Left ventricle myocardium inferior (tissue), 1 donor: ENCODE data around the gene HCK. TPM values are rescaled to one million over a fixed set of nuclear protein-coding genes. Genes with fewer than 3 reads are reported as not detected.

Experiments used
- DNase-seq: peaks from one replicate; pipeline ENCODE4 v3.0.0-alpha.2; 2020
- H3K27ac ChIP-seq: fragments of 200-600 bp; replicated peaks from 2 replicates; pipeline ENCODE4 v1.8.0; 2021
- H3K27me3 ChIP-seq: fragments of 200-600 bp; 2 replicates; pipeline ENCODE4 v1.8.0; 2021; ENCODE audit warnings: low read depth
- H3K36me3 ChIP-seq: fragments of 200-600 bp; 2 replicates; pipeline ENCODE4 v1.8.0; 2021
- H3K4me1 ChIP-seq: fragments of 200-600 bp; 2 replicates; pipeline ENCODE4 v1.8.0; 2021
- H3K4me3 ChIP-seq: fragments of 200-600 bp; 2 replicates; pipeline ENCODE4 v1.8.0; 2021; ENCODE audit warnings: mild to moderate bottlenecking, moderate library complexity
- H3K9me3 ChIP-seq: fragments of 200-600 bp; replicated peaks from 2 replicates; pipeline ENCODE4 v1.8.0; 2021
- intact Hi-C: fragments of 100-400 bp; cut with micrococcal nuclease; formaldehyde crosslinking; loops from one replicate; pipeline ENCODE4 v1.11.0; 2022
- total RNA-seq: library from RNA; stranded (reverse); fragmentation: NEBNext Ultra II Directional; extraction: Animal tissue kit (Norgen Biotek cat#: 25700); gene quantifications from one replicate; pipeline ENCODE4 v1.2.1, GENCODE V29; 2021
- TF ChIP-seq, protein P1 (sequence below): fragments of 200-600 bp; IDR thresholded peaks from 2 replicates; pipeline ENCODE4 v1.8.0; 2021; ENCODE audit warnings: antibody characterized with exemption, mild to moderate bottlenecking, borderline replicate concordance
- donor health status: DM: no; HTN: yes; CAD: no; lungs with severe emphysema.

Gene HCK
- total RNA-seq, 1 donor from 2014 or later = 4.3 TPM

DNA sequence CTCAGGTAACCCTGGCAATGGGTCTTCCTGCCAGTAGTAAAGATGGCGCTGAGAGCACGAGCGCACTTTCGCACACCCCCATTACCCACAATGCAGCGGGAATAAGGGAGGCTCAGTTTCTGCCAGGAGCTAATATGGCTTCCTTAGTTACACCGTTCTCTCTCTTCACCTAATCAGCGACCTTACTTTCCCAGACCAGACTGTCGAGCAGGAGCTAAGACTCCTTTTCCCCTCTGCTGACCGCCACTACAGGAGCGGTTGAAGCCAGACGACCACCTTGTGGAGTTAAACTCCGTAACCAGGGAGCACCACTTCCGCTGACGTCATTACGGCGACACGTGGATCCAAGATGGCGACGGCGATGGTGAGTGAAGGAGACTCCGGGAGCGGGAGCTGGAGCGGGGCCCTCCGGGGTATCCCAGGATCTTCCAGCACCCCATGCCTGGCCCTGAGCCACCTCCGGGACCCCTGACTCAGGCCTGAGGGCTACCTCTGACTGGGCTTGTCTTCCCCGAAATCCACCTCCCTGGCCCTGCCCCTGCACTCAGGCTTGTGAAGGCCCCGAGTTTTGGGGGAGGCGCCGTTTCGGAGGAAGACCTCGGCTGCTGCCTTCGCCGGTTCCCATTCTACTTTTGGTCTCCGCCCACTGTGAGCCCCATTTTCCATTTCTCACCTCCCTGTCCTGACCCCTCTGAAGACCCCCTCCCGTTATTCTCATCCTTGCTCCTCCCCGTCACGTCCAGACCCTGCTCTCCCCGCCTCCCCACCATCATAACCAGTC lies 57.5 kb downstream of the HCK start, which contains the start of gene TM9SF4:
Gene TM9SF4, plus strand, starts transcription at position 323 of the 781 bp plus-strand sequence. Its CDS starts 27 bp downstream, at position 350.
- H3K27ac ChIP-seq = peak within 1 kb of the TSS; percentile 100
- no peaks in the 10 kb centered on the region for H3K9me3 ChIP-seq
- H3K36me3 ChIP-seq = no peaks in the 10 kb centered on the region
- peak; percentile 86 for DNase-seq
- TF ChIP-seq, protein P1, sequence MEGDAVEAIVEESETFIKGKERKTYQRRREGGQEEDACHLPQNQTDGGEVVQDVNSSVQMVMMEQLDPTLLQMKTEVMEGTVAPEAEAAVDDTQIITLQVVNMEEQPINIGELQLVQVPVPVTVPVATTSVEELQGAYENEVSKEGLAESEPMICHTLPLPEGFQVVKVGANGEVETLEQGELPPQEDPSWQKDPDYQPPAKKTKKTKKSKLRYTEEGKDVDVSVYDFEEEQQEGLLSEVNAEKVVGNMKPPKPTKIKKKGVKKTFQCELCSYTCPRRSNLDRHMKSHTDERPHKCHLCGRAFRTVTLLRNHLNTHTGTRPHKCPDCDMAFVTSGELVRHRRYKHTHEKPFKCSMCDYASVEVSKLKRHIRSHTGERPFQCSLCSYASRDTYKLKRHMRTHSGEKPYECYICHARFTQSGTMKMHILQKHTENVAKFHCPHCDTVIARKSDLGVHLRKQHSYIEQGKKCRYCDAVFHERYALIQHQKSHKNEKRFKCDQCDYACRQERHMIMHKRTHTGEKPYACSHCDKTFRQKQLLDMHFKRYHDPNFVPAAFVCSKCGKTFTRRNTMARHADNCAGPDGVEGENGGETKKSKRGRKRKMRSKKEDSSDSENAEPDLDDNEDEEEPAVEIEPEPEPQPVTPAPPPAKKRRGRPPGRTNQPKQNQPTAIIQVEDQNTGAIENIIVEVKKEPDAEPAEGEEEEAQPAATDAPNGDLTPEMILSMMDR = no peak
- intact Hi-C loops = no loop called here
- peak within 1 kb of the TSS; percentile 100 for H3K4me3 ChIP-seq
- peaks cover 52% of the 10 kb centered on the region for H3K4me1 ChIP-seq
- no peaks in the 10 kb centered on the region for H3K27me3 ChIP-seq

DNA sequence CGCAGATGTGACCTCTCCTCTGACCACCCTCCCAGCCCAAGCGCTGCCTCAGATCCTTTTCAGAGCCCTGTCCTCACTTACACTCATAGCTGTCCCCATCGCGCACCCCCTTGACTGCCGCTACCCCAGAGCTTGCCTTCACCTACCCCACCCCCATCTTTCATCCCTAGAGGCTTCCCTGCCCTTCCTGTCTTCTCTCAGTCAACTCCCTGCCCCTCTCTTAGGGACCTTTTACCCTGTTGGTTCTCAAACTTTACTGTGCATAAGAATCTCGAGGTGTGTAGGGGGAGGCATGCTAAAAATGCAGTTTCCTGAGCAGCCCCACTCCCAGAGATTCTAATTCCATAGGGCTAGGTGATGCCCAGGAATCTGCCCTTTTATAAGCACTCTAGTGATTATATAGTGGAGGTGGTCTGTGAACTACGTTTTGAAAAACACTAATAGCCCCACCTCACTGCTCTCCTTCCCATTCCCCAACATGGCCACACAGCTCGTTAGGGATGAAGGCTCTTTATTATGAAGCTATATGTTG lies 58.2 kb downstream of the HCK start:
- H3K9me3 ChIP-seq = no peaks in the 10 kb centered on the region
- DNase-seq = no peak
- H3K4me3 ChIP-seq = peak overlapping the region; percentile 100
- TF ChIP-seq, protein P1 = no peak
- intact Hi-C loops = no loop called here
- H3K27ac ChIP-seq = peak overlapping the region; percentile 100
- peaks cover 58% of the 10 kb centered on the region for H3K4me1 ChIP-seq
- H3K36me3 ChIP-seq = no peaks in the 10 kb centered on the region
- H3K27me3 ChIP-seq = no peaks in the 10 kb centered on the region

DNA sequence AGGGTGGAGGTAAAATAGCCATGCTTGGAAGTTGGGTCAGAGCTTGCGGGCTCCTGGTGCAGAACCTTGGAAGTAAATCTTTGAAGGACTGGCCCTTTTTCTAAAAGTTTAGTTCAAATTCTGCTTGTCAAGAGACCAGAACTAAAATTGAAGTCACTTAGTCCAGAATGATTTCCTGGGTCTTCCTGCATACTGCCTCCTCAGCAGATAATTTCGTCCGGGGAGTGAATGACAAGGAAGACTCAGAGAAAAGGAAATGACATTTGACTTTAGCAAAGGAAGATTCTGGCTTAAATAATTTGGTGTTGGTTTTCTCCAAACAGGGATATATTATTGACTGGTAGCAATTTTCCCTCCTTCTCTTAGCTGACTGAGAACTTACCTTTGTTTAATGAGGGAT lies 58.7 kb downstream of the HCK start:
- Histone ChIP-seq H3K4me1 (peaks cover 61% of the 10 kb centered on the region), H3K36me3 (no peaks in the 10 kb centered on the region), H3K27me3 (no peaks in the 10 kb centered on the region), H3K27ac (no peak overlapping the region), H3K9me3 (no peaks in the 10 kb centered on the region), H3K4me3 (peak overlapping the region; percentile 100)
- DNase-seq = no peak
- intact Hi-C loops = no loop called here
- TF ChIP-seq, protein P1 = no peak

DNA sequence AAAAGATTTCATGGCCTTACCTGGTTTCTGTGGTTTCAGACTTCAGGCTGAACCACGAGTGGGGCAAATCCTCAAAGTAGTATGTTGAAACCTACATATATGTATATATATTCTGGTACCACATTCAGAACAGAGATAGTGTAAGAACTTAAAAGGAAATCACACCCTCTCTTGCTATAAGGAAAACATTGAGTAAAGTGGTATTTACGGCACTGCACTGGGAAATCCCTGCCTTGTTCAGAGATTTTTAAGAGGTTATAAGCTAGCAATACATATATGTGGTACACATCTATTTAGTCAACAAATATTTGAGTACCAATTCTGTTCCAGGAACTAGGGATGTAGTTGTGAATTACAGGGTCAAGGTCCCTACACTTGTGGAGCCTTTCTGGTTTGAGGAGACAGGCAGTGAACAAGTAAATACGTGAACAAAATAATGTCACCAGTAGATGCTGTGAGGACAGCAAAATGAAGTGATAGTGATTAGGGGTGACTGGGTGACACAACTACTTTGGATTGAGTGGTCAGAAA lies 59.2 kb downstream of the HCK start:
- no peaks in the 10 kb centered on the region for H3K36me3 ChIP-seq
- H3K4me1 ChIP-seq = peaks cover 66% of the 10 kb centered on the region
- H3K27me3 ChIP-seq = no peaks in the 10 kb centered on the region
- TF ChIP-seq, protein P1 = no peak
- no peak overlapping the region for H3K4me3 ChIP-seq
- no peaks in the 10 kb centered on the region for H3K9me3 ChIP-seq
- no peak overlapping the region for H3K27ac ChIP-seq
- no peak for DNase-seq
- intact Hi-C loops = no loop called here

DNA sequence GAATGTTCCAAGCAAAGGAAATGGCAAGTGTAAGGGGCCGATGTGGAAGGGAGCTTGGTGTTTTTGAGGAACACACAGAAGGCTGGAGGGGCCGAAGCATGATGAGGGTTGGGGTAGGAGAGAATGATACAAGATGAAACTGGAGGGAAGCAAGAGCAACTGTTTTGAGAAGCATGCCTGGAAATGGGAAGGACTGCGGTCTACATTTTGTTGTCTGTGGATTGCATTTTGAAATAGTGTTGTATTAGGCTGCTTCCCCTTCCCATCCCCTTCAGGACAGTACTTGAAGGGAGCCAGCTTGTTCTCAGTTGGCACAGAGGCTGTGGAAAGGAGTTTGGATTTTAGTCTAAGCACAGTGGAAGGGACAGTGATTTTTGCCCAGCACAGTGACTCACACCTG lies 59.7 kb downstream of the HCK start:
- Histone ChIP-seq H3K36me3 (no peaks in the 10 kb centered on the region), H3K4me3 (no peak overlapping the region), H3K27me3 (no peaks in the 10 kb centered on the region), H3K4me1 (peaks cover 72% of the 10 kb centered on the region), H3K27ac (peak overlapping the region; percentile 6), H3K9me3 (no peaks in the 10 kb centered on the region)
- DNase-seq = no peak
- intact Hi-C loops = no loop called here
- TF ChIP-seq, protein P1 = no peak
